Heart right ventricle (tissue), 16 donors: ENCODE measurements around the gene FMO5. TPM values are rescaled to one million over a fixed set of nuclear protein-coding genes. Genes with fewer than 3 reads are reported as not detected.
"Not testable (repeated sequence)": the region's sequence is repeated elsewhere in the genome, so short reads cannot be mapped to it uniquely, and the experiment has no call there.

ENCODE experiments used
- ATAC-seq, 8 donors: fragments of 200-7000 bp; cut with Tn5 transposase; one replicate each; pipeline ENCODE4 v1.9.1; 2020; ENCODE audit warnings: mild to moderate bottlenecking in 8 of 8, moderate library complexity in 8 of 8, moderate number of reproducible peaks in 1 of 8
- DNase-seq, 2 donors: peaks; one replicate each; pipeline ENCODE4 v3.0.0-alpha.2; 2020
- H3K27ac ChIP-seq, 10 donors: fragments of 200-600 bp; sonication (generic) in 2 of 10; one replicate each; pipeline versions ENCODE4 v1.5.0 to v1.8.0; 2020 to 2022; ENCODE audit warnings: mild to moderate bottlenecking in 3 of 10
- H3K27me3 ChIP-seq, 7 donors: fragments of 200-600 bp; one replicate each; pipeline ENCODE4 v1.8.0; 2021 to 2022; ENCODE audit warnings: mild to moderate bottlenecking in 2 of 7
- H3K36me3 ChIP-seq, 9 donors: fragments of 200-600 bp; sonication (generic) in 1 of 9; one replicate each; pipeline versions ENCODE4 v1.5.0 to v1.8.0; 2020 to 2022; ENCODE audit warnings: mild to moderate bottlenecking in 2 of 9
- H3K4me1 ChIP-seq, 9 donors: fragments of 200-600 bp; sonication (generic) in 1 of 9; one replicate each; pipeline versions ENCODE4 v1.5.0 to v1.8.0; 2020 to 2022; ENCODE audit warnings: mild to moderate bottlenecking in 4 of 9
- H3K4me3 ChIP-seq, 10 donors: fragments of 200-600 bp; sonication (generic) in 2 of 10; one replicate each; pipeline versions ENCODE4 v1.5.0 to v1.8.0; 2020 to 2022; ENCODE audit warnings: mild to moderate bottlenecking in 7 of 10, moderate library complexity in 2 of 10
- H3K9me3 ChIP-seq, 11 donors: fragments of 200-600 bp in 10 of 11; sonication (generic) in 2 of 11; one replicate each; pipeline versions ENCODE4 v1.5.0 to v1.8.0; 2013 to 2022; ENCODE audit warnings: mild to moderate bottlenecking in 2 of 11, control low read depth in 1 of 11, moderate library complexity in 1 of 11
- CTCF ChIP-seq, 9 donors: fragments of 200-600 bp; sonication (generic) in 2 of 9; IDR thresholded peaks; one replicate each; pipeline versions ENCODE4 v1.5.0 to v1.8.0; 2021 to 2022; ENCODE audit warnings: antibody characterized with exemption in 9 of 9, mild to moderate bottlenecking in 5 of 9, moderate library complexity in 1 of 9
- WGBS, 2 donors: extraction: QIAGEN DNeasy Blood & Tissue Kit; methylation state at CpG; one replicate each; pipeline ENCODE4 v1.1.7; 2013; ENCODE audit warnings: inconsistent platforms in 1 of 2; 5-methylcytosine and 5-hydroxymethylcytosine counted together
- intact Hi-C, 10 donors: fragments of 100-400 bp; cut with DNase I; formaldehyde crosslinking; loops; one replicate each; pipeline versions ENCODE4 v1.11.1 to v1.14.2; 2022
- polyA plus RNA-seq, 2 donors: library from polyadenylated mRNA; stranded (reverse); fragments of 200-250 nt; gene quantifications; one replicate each; pipeline ENCODE4 v1.2.3, GENCODE V29; 2013
- total RNA-seq, 10 donors: library from RNA; stranded (reverse); fragmentation: NEBNext Ultra II Directional in 3 of 10; extraction: Animal tissue kit (Norgen Biotek cat#: 25700) in 3 of 10; gene quantifications; one replicate each; pipeline versions ENCODE4 v1.2.1 to v1.2.4, GENCODE V29; 2021 to 2023
- donor health status: Arrhythmogenic right ventricular cardiomyopathy.
- donor health status: ischemic (EF 13 %, LVEDD 7.1; RV severe dilation, severe dysfunction).
- donor health status: healthy with polysubstance abuse.
- donor health status: DM: no; HTN: yes; CAD: no.
- donor health status: DM: no; HTN: no; CAD: no.
- donor health status: ischemic (EF 25% LVEDD 6.9; RV normal size, moderate dysfunction).
- donor health status: ischemic (EF 25% LVEDD 5.7; RV mildly dilated, moderate dysfunction).
- donor health status: healthy.
- donor health status: DM: yes; HTN: yes; CAD: no.
- donor health status: Ischemic cardiomyopathy.
- donor health status: ischemic (EF 35%, LVEDD 5.7; RV mildly dilated, moderate dysfunction).
- donor health status: nonischemic (EF 11% LVEDD 7.7; RV severe dilation, severe dysfunction).
- donor health status: DM: yes; HTN: yes; CAD: no.
- donor health status: PGD.
- donor health status: ischemic (EF 29% LVEDD 5.4; RV normal size, mild dysfunction).
- donor health status: nonischemic (EF 23%, LVEDD 6.1; RV moderate dilation, normal function).

Gene FMO5
- total and polyA plus RNA-seq, 12 donors: 0.20 to 21.7 (median 0.78) TPM

GRCh38 chr1:147236448-147236847 is 11.3 kb upstream of the FMO5 start:
- Histone ChIP-seq H3K36me3 (no peaks in the 10 kb centered on the region), H3K9me3 (no peaks in the 10 kb centered on the region), H3K4me3 (no peak overlapping the region), H3K27ac (no peak overlapping the region), H3K27me3 (no peaks in the 10 kb centered on the region), H3K4me1 (no peaks in the 10 kb centered on the region)
- ATAC-seq (no peak), DNase-seq (no peak)
- no peak for TF ChIP-seq CTCF (IDR thresholded peaks at IDR 0.05)
- intact Hi-C loops: no loop called here
- WGBS, 2 donors: 50 to 99% methylated on average over 2 of the region's 2 CpGs

GRCh38 chr1:147235822-147236221 is 10.7 kb upstream of the FMO5 start:
- H3K9me3 ChIP-seq: no peaks in the 10 kb centered on the region
- H3K27ac ChIP-seq: no peak overlapping the region
- no peak for TF ChIP-seq CTCF (IDR thresholded peaks at IDR 0.05)
- no peak overlapping the region for H3K4me3 ChIP-seq
- DNase-seq (no peak), ATAC-seq (no peak)
- H3K4me1 ChIP-seq: no peaks in the 10 kb centered on the region
- WGBS, 2 donors: 87 to 93% methylated on average over 1 of the region's 1 CpG
- intact Hi-C loops: no loop called here
- no peaks in the 10 kb centered on the region for H3K27me3 ChIP-seq
- no peaks in the 10 kb centered on the region for H3K36me3 ChIP-seq

- H3K27ac ChIP-seq, H3K4me3 ChIP-seq, ATAC-seq, intact Hi-C loops, H3K27me3 ChIP-seq, H3K4me1 ChIP-seq, DNase-seq, H3K36me3 ChIP-seq, H3K9me3 ChIP-seq: not testable (repeated sequence)
- WGBS, 2 donors: 74 to 88% methylated on average over 7 to 8 of the region's 8 CpGs
These were observed 8.8 kb upstream of the FMO5 start for GRCh38 chr1:147233903-147234302.

GRCh38 chr1:147231032-147231431 is 5.9 kb upstream of the FMO5 start:
- H3K27ac ChIP-seq, H3K9me3 ChIP-seq, H3K36me3 ChIP-seq, H3K27me3 ChIP-seq, ATAC-seq, intact Hi-C loops, DNase-seq, H3K4me1 ChIP-seq, H3K4me3 ChIP-seq: not testable (repeated sequence)
- 81 to 90% methylated on average over 5 of the region's 5 CpGs for WGBS, 2 donors

GRCh38 chr1:147223740-147224615 is 1.2 kb downstream of the FMO5 start:
- intact Hi-C loops: no loop called here
- TF ChIP-seq CTCF (IDR thresholded peaks at IDR 0.05): no peak

More at GRCh38 chr1:147223740-147224615, 1.2 kb downstream of the FMO5 start:
- Histone ChIP-seq H3K36me3 (peaks cover 0 to 6% (median 0%) of the 10 kb centered on the region in 9 donors), H3K27me3 (no peaks in the 10 kb centered on the region), H3K4me3 (peak overlapping the region in 1 of 10 donors; percentile 65), H3K27ac (no peak overlapping the region), H3K9me3 (no peaks in the 10 kb centered on the region), H3K4me1 (peaks cover 0 to 15% (median 5%) of the 10 kb centered on the region in 9 donors)
- 58 to 62% methylated on average over 14 of the region's 14 CpGs for WGBS, 2 donors
- ATAC-seq (peak in 1 of 8 donors; percentile 22), DNase-seq (no peak)
